GM15510 (cell line): Measurements from ENCODE around the gene VANGL1.

Experiments
- POLR2A ChIP-seq: IDR thresholded peaks from 3 replicates; pipeline ENCODE4 v1.6.1; 2011; ENCODE audit warnings: borderline replicate concordance; ENCODE audit not compliant: insufficient read length; ENCODE audit errors: extremely low read depth

The VANGL1 gene

DNA sequence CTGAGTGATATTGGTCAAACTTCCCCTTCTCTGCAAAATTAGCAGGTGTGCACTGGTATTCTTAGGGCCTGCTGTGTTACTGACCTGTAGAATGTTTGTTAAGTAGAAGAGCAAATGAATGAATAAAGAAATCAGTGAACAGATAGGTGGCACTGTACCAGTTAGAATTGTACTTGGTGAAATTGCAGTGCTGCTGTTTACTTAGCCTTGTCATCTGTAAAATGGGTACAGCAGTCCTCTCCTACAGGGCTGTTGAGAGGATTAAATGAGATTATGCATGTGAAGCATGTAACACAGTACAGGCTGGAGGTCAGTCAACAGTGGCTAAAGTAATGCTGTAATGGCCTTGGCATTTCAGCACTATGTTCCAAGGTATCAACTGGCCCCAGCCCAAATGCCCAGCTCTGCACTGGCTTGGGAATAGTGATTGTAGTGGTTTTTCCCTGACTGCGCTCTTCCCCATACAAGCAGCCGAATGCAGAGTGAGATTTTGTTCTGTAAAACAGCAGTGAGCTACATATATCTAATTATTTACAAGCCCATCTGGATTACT is 10.5 kb downstream of the VANGL1 start:
- TF ChIP-seq POLR2A = no peak

DNA sequence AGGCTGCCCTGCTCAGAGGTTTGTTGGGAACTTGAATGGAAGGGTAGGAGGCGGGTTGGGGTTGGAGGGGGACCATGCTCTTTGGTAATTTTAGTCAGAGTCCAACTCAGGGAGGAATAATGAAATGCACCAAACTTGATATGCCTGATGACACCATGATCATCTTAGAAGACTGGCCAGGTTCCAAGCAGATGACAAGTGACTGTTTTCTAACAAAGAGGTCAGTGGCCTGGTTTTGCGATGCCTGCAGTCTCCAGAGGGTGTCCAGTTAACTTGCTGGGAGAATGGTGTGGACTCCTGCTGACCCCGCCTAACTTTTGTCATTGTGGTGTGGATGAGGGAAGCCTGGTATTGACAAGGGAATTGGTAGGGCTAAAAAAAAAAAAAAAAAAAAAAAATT is 12.4 kb downstream of the VANGL1 start:
- no peak for TF ChIP-seq POLR2A

DNA sequence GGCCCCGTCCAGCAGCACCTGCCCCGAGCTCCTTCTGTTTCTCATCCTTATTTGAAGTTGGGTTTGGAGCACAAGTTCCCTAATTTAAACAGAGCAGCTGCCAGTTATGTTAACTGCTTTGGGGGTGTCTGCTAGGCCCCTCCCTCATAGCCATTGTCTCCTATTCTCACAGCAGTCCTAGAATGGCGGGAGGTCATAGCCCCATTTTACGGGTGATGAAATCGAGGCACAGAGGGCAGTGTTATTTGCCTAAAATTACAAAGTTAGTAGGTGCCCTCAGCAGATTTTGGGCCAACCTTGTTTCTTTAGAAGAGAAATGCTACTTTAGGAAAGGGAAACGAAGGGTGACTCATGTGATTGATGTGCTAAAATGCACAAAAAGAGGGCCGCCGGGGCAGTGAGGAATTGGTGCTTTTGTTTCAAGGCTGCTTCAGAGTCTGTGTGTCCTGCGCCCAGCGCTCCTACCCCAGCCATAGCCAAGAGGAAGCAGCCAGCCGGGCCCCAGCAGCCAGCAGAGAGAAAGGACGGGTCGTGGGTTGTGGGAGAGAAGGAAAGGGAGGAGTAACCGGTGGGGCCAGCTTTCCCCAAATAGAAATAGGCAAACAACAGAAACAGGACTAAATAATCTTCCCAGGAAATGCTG is 13.0 kb downstream of the VANGL1 start:
- no peak for TF ChIP-seq POLR2A

DNA sequence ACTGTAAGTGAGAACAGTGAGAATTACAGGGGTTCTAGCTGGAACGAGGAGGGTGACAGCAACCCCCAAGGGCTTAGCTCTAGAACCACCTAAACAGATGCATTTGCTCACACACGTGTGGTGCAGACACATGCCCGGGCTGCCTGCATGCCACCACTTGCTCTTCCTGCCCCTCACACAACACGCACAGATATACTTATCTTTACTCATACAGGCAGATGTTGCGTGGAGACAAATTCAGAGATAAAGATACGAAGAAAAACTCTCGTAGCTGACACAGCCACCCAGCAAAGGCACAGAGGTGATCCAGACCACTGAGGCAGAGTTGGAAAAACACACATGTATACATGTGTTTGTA is 13.5 kb downstream of the VANGL1 start:
- no peak for TF ChIP-seq POLR2A

DNA sequence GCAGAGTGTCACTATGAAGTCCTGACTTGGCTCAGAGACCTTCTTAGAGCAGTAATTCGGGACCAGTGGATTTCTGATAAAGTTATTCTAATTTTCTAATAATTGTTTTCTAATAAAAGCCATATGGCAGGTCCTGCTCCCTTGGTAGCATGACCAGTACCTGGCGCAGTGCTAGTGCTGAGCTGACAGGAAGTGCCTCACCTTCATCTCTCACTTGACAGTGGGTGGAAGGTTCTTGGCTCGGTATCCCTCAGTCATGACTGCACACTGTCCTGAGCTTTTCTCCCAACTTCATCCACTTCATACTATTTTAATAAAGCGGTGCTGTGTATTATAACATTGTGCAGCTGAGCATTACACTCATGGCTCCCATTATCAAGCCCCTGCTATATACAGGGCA is 14.1 kb downstream of the VANGL1 start:
- TF ChIP-seq POLR2A = no peak

DNA sequence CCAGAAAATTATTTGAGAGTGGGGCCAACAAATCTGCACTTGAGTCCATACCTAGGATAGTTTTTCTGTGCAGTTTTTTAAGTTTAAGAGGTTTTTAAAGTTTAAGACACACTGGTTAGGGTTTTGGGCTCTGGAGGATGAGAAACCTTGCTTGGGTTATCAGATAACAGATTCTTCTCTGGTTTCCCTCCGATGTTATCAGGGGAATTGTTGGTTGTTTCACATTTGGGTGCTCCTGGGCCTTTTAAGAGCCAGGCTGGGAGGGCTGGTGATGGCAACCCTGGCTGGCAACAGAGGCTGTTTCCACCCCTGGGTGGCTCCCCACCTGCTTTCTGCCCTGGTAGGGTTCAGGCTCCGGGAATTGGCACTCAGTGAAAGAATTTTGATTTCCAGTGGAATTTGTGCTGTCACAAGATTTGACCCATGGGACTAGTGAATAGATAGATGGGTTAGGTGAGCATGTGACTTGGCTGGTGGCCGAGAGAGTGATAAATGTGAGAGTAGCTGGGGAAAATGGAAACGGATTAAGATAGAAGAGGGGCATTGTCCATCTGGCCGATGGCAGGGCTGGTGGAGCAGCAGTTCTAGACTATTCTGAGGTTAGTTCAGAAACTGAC is 14.8 kb downstream of the VANGL1 start:
- no peak for TF ChIP-seq POLR2A

DNA sequence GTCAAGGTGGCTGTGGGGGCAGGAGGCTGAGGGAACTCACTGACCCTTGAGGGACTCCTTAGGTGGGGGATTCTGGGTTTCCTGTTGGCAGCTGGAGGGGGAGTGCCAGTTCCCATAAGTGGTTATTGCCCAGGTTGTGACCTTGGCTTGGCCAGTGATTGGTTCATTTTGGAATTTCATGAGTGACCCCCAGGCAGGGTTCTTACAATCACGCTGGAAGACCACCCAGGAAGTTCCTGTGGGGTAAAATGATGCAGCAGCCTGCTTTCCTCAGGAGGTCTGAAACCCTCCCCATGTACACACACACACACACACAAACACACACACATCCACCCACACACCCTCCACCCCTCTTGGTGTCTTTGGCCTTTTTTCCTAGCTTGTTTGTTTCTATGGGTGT is 16.9 kb downstream of the VANGL1 start:
- no peak for TF ChIP-seq POLR2A

DNA sequence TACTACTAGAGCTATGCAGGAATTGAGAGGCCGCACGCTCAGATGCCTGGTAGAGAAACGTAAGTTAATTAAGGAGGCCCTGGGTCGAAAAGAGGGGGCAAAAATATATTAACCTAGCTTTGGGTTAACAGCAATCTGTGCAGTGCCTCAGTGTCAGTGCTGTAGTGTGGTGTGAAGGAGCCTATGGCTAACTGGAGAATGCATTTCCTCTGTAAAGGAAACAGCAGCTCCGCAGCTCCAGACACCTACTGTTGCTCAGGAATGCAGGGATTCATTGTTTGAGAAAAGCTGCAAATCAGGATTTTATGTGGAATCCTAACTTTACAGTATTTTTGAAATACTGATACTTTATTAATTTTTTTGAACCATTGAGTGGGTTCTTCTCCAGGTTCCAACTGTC is 18.4 kb downstream of the VANGL1 start:
- TF ChIP-seq POLR2A = no peak

DNA sequence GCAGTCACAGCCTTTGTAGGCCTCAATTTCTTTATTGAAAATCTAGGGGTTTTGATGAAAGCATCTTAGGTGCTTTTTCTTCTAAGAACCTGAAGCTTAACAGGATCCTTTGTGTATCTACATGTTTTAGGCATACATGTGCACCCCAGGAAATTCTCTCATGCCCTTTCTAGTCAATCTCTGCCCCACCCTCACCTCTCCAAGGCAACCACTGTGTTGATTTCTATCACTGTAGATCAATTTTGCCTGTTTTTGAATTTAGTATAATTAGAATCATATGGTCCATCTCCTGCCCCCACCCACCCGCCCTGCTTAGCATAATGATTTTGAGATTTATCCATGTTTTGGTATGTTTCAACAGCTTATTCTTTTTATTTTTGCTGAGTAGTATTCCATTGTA is 19.4 kb downstream of the VANGL1 start:
- no peak for TF ChIP-seq POLR2A

DNA sequence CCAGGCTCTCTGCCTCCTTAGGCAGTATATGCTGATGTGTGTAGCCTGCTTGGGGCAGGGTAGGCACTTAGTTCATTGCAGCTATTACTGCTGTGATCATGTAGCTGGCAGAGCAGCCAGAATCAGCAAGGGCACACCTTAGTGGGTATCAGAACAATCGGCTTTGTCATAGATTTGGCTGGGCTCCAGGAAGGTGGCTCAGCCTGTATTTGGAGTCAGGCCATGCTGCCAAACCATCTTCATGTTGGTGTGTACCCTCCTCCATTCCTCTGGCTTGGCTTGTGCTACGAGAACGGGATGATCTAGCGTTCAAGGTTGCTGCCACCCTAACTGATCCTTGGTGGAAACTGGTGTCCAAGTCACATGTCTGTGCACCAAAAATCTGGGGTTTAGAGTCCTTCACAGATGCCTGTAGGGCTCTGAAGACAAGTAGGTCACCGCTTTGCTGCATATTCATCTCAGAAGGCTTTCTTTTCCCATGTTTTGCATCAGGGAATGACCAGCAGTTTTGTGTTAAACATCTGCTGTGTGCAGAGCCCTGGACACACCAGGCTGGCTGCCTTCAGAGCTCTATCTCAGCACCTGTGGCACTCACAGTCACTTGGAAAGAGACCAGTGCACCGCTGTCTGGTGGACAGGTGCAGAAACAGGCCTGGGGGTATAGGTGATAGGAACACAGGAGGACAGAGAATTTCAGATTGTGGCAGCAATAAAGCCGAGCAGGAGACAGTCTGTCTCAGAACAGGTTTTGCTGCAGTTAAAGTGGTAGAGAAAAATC is 23.7 kb downstream of the VANGL1 start:
- no peak for TF ChIP-seq POLR2A

DNA sequence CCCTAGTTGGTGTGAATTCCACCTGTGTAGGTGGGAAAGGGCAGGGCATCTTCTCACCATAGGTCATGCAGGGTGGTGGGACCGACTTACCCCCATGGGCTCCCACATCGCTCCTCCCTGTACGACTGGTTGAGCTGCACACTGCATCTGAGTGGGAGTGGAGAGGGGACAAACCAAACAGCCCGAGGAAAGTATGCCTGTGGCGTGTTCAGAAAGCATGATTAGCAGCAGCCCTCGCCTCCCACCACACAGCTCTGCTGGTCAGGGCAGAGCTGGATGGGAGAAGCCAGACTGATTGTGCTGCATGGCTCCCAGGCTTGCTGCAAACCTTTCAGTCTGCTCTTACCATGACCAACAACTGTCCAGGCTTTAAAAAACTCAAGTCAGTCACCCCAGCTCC is 24.4 kb downstream of the VANGL1 start:
- TF ChIP-seq POLR2A = no peak

DNA sequence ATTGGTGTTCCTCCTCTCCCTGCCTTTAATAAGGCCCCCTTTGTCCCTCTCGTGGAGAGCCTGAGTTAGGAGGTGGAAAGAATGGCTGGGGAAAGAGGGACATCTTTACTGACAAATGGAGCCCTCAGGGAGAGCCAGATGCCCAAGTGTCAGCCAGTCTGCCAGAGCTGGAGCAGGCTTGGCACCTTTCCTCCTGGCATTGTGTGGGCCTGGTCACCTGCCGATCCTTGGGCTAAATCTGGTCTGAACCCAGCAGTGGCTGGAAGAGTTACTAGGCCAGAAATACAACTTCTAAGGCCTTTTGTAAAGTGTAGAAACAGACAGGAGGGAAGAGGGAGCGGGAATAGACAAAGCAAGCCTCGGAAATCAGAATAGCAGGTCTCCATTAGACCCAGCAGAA is 24.9 kb downstream of the VANGL1 start:
- TF ChIP-seq POLR2A = no peak

DNA sequence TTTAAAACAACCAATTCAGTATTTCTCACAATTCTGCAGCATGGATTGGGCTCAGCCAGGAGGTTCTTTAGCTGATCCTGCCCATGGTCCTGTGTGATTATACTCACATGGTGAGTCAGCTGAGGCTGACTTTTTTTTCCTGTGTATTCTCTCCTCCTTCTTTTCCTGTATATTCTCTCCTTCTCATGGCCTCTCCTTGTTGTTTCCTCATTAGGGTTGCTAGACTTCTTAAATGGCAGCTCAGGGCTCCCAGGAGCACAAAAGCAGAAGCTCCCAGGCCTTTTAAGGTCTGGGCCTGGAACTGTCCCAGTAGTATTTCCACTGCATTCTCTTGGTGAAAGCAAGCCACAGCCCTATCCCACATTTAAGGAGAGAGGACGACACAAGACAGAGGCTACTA is 26.8 kb downstream of the VANGL1 start:
- TF ChIP-seq POLR2A = no peak

DNA sequence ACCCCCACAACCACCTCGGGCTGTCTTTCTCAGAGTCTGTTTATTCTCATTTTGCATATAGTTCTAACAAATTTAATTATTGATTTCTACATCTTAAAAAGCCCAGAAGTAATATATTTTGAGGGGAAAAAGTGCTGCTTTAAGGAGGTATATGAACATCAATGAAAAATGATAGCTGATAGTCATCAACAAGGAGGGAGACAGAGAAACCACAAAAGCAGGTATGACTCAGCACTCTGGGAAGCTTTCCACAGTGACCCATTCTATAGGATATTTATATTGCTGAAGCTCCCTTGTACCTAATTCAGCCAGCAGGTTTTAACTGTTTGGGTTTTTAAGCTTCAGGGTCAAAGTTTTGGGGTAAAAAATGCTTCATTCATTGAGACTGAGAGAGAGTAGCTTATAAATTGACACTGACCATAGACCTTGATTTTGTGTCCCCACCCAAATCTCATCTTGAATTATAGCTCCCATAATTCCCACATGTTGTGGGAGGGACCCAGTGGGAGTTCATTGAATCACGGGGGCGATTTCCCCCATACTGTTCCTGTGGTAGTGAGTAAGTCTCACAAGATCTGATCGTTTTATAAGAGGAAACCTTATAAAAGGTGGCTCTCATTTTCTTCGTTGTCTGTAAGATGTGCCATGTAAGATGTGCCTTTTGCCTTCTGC is 27.4 kb downstream of the VANGL1 start:
- no peak for TF ChIP-seq POLR2A

DNA sequence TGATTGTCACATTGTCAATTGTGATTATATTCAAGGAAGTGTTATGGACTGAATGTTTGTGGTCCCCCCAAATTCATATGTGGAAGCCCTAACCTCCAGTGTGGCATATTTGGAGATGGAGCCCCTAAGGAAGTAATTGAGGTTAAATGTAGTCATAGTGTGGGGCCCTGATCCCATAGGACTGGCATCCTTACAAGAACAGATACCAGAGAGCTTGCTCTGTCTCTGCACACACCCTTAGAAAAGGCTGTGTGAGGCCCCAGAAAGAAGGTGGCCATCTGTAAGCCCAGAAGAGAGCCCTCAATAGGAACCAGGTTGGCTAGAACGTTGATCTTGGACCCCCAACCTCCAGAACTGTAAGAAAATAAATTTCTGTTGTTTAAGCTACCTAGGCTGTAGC is 28.1 kb downstream of the VANGL1 start:
- no peak for TF ChIP-seq POLR2A
